GM18526 (cell line): ENCODE results near the gene RAB23.

Experiments
- POLR2A ChIP-seq: IDR thresholded peaks from 3 replicates; pipeline ENCODE4 v1.6.1; 2011; ENCODE audit not compliant: insufficient read length; ENCODE audit errors: extremely low read depth

The RAB23 gene

DNA sequence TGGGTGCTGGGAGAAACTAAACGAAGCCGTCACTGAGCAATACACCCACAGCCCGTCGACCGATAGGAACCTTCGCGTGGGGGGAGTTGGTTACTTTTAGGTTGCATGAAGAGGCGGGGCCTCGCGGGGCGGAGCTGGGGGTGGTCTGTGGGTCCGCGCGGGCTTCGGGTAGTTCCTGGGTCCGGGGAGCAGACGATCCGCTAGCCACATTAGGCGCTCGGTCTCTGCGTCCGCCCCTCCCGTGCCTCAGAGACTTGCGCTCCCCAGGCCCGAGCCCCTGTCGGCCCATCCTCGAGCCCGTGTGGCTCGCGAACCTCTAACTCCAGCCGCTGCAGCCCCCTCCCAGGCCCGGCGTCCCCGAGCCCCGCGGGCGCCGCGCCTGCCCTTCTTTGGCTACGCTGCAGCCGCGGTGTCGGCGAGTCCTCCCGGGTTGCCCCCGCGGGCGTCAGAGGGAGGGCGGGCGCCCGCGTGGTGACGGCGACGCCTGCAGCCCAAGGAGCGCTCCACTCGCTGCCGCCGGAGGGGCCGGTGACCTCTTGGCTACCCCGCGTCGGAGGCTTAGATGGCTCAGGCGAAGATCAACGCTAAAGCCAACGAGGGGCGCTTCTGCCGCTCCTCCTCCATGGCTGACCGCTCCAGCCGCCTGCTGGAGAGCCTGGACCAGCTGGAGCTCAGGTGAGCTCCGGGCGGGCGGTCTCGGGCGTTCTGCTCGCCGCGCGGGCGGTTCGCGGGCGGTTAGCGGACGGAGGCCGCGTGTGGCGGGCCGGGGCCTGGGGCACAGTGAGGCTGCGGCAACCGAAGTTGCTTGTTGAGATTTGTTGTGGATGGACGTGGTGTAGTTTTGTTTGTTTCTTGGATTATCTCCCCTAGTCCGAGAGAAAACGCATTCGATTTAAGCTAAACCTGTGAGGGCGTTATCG lies 49.7 kb downstream of the RAB23 start, which contains the start of gene BAG2:
Gene BAG2 (plus strand): TSS at position 191 of the 920 bp plus-strand sequence. CDS start 372 bp downstream, at position 563.
- TF ChIP-seq POLR2A, result peak; percentile 91

DNA sequence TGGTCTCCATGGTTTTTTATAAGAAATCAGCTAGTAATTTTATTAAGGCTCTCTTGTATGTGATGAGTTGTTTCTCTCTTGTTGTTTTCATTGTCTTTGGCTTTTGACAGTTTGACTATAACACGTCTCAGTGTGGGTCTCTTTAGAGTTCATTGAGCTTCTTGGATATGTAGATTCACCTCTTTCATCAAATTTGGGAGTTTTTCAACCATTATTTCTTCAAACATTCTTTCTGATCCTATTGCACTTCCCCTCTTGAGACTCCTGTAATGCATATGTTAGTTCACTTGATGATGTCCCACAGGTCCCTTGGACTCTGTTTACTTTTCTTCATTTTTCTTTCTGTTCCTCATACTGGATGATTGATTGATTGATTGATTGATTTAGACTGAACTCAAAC lies 57.0 kb downstream of the RAB23 start:
- TF ChIP-seq POLR2A, result no peak

DNA sequence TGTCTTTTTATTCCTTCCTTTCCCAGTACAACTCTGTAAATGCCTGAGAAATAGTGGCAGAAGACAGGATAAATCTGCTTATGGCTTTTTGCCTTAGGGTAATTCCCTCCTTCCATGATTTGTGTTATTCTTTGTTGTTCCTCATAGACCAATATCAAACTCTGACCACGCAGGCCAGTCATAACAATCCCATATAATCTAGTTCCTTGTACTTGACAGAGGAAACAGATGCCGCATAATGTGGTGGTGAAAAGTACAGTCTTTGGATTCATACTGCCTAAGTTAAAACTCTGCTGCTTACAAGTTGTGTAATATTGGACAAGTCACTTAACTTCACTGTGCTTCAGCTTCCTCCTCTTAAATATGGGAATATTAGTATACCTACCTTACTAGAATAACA lies 58.2 kb downstream of the RAB23 start:
- no peak for TF ChIP-seq POLR2A

DNA sequence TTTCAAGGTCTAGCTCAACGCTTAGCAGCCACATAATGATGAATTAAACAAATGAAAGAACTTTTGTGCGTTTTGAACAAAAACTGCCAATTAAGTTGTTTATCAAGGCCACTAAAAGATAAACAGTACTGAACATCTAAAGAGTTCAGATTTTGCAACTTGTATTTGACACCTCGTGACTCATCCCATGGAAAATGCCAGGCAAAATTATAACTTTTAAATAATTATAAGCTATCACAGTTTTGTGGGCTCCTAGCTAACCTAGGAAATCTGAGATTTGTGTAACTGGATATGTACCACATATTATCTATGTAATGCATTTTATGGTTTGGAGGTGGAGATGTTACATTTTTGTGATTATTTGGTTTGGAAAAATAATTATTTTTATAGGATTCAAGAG lies 59.6 kb downstream of the RAB23 start:
- no peak for TF ChIP-seq POLR2A

DNA sequence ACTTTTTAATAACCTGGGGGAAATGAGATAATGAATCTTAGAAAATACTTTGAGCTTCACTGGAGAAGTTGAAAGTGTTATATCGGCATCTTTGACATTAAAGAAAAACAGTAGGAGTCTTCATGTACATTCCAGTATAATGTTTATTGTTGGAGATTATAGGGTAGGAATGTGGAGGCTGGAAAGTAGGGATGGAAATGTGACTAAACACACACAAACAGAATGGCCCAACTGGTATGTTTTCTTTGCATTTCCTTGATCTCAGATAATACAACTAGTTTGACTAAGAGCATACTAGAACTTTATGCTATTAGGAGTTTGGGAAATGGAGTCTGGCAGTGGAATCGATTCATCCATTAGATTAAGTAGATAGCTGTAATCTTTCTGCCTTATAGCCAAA lies 60.1 kb downstream of the RAB23 start:
- TF ChIP-seq POLR2A, result no peak

DNA sequence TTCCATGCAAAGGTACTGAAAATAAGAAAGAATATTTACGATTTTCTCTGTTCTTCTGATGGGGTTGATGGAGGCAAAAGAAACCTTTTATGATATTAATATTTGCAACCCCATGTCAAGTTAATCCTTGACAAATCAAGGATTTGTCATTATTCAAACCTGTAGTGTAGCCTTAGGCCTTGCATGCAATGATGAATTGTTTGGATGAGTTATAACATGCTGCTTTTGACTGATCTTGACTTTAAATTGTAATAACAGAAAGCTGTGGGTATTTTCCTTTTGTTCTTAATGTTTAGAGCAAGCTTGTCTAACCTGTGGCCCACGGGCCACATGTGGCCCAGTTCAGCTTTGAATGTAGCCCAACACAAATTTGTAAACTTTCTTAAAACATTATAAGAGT lies 63.0 kb downstream of the RAB23 start:
- no peak for TF ChIP-seq POLR2A

DNA sequence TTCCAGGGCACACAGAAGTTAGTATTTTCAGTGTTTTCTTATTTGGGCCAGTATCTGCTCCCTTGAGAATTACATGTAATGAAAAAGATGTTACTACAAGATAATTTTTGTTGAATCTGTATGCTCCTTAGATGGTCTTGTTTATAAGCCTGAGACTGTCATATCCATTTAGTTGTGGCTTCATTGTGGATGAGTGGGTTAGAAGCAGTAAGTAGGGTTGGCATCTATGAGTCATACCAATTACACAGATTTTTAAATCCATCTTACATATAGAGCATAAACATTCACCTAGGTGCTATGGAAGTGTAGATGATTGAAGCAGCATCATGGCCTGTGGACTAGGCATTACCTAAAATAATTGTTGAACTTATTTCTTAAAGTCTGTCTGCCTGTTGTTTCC lies 63.4 kb downstream of the RAB23 start:
- no peak for TF ChIP-seq POLR2A

DNA sequence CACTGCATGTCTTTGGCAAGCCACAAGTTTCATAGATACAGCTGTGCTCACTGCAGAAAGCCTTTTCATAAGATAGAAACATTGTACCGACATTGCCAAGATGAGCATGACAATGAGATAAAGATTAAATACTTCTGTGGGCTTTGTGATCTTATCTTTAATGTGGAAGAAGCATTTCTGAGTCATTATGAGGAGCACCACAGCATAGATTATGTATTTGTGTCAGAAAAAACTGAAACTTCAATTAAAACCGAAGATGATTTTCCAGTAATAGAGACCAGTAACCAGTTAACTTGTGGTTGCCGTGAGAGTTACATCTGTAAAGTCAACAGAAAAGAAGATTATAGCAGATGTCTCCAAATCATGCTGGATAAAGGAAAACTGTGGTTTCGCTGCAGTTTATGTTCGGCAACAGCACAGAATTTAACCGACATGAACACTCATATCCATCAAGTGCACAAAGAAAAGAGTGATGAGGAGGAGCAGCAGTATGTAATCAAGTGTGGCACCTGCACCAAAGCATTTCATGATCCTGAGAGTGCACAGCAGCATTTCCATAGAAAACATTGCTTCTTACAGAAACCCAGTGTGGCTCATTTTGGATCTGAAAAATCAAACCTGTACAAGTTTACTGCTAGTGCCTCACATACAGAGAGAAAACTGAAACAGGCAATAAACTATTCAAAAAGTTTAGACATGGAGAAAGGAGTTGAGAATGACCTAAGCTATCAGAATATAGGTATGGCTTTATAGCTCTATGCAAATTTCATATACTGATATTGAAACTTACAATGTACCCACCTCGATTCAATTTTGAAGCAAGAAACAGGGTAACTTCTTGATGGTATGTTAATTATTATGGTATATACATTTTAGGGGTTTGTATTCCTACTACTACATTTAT lies 73.9 kb downstream of the RAB23 start:
- no peak for TF ChIP-seq POLR2A

DNA sequence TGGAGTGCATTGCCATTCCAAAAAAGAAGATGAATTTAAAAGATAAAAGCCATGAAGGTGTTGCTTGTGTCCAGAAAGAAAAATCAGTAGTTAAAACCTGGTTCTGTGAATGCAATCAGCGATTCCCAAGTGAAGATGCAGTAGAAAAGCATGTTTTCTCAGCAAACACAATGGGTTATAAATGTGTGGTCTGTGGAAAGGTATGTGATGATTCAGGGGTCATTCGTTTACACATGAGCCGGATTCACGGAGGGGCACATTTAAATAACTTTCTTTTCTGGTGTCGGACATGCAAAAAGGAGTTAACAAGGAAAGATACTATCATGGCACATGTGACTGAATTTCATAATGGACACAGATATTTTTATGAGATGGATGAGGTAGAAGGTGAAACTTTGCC lies 74.7 kb downstream of the RAB23 start:
- no peak for TF ChIP-seq POLR2A

DNA sequence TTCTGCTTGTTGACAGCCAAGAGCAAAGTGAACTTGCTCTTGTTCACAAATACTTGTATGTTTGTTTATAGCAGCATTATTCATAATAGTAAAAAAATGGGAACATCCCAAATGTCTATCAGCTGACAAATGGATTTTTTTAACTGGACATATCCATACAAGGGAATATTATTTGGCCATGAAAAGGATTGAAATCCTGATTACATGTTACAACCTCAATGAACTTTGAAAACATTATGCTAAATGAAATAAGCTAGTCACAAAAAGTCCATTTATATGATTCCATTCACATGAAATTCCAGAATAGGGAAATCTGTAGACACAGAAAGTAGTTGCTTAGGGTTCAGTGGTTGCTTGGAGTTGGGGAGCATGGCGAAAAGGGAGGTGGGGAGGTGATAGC lies 78.4 kb downstream of the RAB23 start:
- TF ChIP-seq POLR2A, result no peak

DNA sequence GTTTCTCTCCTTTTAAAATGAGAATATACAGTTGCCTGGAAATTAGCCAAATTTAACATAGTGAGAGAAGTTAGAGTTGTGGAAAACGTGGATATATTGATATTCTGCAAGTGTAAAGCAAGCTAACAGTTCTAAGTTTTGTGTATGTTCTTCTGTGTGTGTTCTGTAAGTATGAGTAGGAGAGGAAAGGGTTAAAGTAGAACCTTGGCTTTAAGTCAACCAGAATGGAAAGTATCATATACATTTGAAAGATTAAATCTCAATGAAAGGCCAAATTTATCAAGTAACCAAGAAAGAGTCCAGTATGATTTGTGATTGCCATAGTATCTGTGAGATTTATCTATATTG lies 80.0 kb downstream of the RAB23 start:
- TF ChIP-seq POLR2A, result no peak

DNA sequence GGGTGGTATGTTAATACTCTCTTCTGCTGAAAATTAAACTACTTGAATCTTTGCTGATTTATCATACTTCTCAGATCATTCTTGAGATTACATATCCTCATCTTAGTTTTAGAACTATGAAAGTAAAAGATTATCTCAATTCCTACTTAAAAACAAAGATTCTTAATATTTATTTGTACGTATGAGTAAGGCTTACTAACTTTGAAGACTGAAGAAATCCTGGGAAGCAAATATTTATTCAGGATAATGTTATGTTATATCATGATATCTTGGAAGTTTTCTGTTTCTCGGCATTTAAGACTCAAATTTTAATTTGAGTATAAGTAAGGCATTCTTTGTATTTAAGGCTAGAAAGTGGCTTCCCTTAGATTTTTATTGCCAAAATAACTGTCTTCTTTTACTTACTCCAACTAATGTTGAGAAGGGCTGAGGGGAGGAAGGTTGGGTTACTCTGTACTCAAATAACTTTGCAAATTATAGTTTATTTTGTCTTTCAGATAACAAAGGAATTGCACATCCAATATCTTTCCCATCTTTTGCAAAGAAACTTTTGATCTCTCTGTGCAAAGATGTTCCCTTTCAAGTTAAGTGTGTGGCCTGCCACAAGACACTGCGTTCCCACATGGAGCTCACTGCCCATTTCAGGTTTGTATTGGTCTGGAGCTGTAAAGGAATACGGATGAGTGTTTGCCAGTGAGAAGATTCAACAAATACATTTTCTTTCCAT lies 80.5 kb downstream of the RAB23 start:
- no peak for TF ChIP-seq POLR2A

DNA sequence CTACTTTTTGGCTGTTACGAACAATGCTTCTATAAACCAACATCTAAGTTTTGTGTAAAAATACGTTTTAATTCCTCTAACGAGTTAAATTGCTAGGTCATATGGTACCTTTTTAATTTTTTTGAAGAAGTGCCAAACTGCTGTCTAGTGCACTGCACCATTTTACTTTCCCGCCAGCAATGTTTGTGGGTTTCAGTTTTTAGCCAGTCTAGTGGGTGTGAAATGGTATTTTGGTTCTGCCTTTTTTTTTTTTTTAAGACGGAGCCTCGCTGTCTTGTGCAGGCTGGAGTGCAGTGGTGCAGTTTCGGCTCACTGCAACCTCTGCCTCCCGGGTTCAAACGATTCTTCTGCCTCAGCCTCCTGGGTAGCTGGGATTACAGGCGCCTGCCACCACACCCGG lies 84.1 kb downstream of the RAB23 start:
- no peak for TF ChIP-seq POLR2A

DNA sequence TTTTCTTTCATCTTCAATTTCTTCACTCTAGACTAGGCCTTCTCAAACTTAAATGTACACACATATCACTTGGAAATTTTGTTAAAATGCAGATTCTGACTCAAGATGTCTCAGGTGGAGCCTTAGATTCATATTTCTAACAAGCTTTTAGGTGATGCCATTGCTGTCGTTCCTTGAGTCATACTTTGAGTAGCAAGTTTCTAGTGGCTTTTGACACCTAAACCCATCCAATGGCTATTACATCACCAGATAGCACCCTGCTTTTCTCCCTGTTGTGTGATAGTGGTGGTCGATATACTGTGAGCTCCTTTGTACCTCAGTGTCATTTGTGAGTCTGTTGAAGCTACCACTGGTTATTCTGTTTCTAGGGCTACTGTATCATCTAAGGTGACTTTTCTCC lies 84.8 kb downstream of the RAB23 start:
- TF ChIP-seq POLR2A, result no peak
